Hematopoietic multipotent progenitor cell treated with erythropoietin and hydrocortisone succinate and interleukin-3 and kit ligand, for 6 days (in vitro differentiated cells): ENCODE data around the gene SHROOM4.
A peak's percentile ranks its signal among the peaks of the same experiment; 100 is the strongest.

Experiments used
- DNase-seq: peaks from one replicate; pipeline ENCODE4 v3.0.0-alpha.2; 2015

SHROOM4 gene

DNA sequence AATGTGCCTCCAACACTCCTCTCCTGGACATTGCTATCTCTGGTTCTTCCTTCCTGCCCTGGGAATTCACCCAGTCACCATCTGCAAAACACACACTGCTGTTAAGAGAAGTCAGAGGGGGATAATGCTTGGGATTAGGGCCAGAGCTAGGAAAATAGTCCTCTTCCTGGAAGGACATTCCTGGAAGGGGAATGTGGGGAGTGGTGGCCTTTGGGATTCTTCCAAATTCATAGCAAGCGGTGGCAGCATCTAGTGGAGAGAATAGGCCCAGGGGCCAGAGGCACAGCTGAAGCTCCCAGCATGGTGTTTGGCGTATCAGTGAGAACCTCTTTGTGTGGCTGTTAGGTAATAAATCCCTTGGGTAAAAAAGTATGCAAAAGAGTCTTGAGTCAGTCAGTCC lies 34.3 kb downstream of the SHROOM4 start:
- no peak for DNase-seq

DNA sequence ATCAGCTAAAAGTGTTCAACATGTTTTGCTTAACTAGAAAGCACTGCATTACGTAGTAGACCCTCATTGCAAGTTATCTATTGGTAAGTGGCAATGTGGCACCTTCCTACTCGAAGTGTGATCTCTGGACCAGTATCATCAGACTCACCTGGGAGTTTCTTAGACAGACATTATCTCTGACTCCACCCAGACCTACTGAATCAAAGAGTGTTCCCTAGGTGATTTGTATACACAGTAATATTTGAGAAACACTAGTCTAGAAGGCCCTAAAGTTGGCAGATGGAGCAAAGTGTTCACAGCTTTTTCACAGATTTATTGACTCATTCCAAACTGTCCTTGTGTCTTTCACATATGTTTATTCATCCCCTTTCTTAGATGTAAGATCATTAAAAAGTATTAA lies 35.7 kb downstream of the SHROOM4 start:
- no peak for DNase-seq

DNA sequence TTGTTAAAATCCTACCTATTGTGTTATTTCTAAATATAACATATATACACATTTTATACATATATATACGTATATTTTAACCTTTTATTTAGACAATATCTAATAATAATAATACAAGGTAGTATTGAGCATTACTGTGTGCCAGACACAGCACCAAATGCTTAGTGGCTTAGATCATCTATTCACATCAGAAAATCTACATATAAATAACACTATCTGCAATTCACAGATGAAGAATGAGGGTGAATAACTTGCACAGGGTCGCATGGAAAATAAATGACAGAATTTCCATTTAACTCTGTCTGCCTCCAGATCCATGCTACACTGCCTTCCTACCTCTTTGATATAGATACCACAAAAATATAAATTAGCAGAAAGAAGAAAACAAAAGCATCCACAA lies 37.7 kb downstream of the SHROOM4 start:
- DNase-seq = no peak

DNA sequence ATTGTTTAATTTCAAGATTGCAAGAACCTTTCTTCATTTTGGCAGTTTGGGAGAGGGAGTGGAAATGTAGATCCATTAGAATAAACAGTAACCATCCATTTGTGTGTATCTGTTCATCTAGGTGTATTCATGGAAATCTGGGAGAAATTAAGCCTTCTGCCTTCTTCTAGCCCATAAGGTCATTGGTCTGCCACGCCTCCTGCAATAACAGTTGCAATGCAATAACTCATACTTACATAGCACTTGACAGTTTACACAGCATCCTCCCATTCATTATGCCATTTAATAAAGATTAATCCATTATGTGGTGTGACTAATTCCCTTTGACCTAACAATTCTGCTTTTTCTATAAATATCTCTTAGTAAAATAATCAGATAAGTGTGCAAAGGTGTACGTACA lies 42.6 kb downstream of the SHROOM4 start:
- no peak for DNase-seq

DNA sequence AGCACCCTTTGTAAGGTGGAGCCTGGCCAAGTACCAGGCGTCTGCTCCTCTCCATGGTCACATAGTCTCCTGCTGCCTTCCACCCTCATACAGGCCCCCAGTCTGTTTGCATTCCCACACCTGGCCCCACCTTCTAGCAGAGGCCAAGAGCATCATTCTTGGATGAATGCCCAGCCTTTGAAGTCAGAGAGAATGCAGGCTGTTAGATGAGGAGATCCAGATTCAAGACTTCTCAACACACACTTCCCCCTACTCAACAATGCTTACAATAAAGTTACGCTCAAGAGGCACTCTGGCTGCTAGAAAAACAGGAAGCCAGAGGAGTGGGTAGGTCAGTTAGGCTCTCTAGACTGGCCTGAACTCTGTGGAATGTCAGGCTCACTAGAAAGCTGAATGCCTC lies 43.3 kb downstream of the SHROOM4 start:
- DNase-seq = no peak

DNA sequence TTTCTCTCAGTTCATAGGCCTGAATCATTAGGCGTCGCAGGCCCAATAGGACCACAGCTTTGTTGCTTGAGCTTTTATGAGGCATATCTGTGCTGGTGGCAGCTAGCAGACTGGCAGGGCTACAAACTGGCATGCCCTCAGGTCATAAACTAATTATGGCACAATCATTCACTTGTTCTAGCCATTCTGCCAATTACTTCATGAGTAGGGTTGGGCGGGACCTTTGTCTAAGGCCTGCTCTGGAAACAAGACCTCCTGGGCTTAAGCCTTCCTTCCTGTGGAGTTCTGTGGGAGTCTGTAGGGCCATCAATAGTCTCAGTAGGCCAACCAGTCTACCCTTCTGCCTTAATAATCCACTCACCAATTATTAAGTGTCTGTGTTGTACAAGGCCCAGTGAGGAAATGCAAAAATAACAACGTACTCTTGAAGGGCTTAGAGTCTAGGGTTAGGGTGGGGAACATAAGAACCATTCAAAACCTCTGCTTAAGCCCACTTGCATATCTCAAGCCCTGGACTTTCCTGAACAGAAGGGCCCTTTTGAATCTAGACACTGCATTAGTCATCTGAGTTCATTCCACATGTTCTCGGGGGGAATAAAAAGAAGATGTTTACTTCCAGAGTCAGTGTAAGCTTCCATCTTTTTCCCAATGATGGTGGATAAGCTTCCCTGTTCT lies 44.5 kb downstream of the SHROOM4 start:
- no peak for DNase-seq

DNA sequence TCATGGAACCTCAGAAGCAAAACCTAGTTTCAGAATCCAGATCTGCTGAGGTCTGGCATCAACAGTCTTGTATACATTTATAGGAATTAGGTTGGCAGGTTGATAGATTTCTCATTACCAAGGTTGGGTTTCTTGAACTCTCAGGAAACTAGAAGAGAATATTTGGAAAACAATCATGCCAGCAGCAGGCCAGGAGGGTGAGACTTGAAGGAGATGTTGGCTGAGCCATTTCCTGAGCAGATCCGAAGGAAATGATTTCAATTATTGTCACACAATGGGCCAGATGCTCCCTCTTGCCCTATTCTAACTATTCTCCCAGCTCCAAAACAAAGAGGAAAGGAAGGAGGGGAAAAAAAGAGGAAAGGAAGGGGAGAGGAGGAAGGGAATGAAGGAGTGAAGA lies 45.2 kb downstream of the SHROOM4 start:
- no peak for DNase-seq

DNA sequence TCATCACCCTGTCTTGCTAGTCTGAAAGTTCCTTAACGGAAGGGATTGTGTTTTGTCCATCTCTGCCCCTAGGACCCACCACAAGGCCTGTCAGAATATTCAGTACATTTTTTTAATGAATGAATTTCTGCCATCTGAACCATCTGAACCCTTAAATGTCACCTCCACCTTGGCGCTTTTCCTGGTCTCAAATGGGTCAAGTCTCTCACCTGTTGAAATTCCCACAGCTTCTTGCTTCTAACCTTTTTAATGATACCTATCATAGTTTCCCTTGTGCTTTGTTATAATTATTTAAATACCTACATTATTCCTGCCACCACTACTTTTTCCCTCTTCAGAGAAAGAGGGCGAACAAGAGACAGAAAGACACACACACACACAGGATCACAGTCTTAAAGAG lies 48.0 kb downstream of the SHROOM4 start:
- no peak for DNase-seq

DNA sequence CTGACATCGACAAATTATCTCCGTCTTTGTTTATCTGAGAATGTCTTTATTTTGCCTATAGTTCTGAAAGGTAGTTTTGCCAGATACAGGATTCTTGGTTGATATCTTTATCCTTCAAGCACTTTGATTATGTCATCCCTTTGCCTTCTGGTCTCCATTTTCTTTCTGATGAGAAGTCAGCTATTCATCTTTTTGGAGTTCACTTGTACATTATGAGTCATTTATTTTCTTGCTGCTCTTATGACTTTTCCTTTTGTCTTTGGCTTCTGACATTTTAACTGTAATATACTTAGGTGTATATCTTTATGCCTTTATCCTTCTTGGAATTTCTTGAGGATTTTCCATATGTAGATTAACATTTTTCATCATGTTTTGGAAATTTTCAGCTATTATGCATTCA lies 51.4 kb downstream of the SHROOM4 start:
- DNase-seq = no peak

DNA sequence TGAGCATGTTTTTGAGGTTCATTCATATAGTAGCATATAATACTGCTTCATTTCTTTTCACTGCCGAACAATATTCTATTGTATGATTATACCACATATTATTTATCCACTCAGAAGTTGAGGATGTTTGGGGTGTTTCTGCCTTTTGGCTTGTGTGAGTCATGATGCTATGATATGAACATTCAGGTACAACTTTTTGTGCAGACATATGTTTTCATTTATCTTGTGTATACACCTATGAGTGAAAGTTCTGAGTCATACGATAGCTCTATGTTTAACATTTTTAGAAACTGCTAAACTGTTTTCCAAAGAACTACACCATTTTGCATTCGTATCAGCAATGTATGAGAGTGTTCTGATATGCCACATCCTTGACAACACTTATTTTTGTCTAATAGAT lies 57.7 kb downstream of the SHROOM4 start:
- no peak for DNase-seq

DNA sequence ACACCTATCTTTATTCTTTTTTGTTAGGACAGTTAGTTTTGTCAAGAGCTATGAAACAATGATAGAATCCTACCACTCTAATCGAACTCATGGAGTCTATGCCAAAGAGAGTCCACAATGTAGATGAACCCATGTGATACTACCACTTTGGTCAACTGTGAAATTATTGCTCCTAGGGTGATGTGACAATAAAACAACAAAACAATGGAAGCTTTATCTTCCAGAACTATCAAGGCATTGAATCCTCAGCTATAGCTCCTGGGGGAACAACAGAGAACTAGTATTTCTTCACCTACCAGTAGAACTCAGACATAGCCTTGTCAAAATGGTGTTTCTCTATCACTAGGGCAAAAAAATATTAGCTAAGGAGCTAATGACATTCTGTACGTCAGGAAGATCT lies 62.9 kb downstream of the SHROOM4 start:
- no peak for DNase-seq

DNA sequence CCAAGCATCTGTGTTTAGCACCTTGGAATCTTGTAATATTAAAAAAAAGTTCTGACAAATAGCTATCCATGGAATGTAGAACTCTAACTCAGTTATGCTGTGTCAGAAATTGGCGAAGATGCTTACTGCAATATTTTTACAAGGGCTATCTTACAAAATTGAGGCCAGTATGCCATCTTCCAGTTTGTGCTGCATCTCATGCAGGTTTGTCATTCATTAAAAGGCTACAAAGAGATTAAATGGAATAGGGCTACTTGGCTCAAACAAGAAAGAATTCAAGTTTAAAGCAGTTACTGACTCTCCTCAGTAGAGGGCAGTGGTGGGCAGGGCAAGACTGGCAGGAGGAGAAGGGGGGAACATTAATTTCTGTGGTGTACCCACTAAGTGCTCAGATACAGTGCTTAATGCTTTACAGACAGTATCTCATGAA lies 66.5 kb downstream of the SHROOM4 start:
- peak; percentile 32 for DNase-seq

DNA sequence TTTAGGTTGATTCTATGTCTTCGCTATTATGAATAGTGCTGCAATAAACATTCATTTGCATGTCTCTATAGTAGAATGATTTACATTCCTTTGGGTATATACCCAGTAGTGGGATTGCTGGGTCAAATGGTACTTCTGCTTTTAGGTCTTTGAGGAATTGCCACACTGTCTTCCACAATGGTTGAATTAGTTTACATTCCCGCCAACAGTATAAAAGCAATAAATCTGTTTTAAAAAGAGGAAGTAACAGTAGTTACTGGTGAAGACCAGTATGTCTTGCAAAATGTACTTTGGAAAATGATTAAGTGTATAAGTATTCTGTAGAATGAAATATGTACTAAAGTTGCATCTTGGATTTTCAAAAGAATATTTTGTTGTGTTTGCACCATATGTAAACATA lies 77.3 kb downstream of the SHROOM4 start:
- peak; percentile 7 for DNase-seq

DNA sequence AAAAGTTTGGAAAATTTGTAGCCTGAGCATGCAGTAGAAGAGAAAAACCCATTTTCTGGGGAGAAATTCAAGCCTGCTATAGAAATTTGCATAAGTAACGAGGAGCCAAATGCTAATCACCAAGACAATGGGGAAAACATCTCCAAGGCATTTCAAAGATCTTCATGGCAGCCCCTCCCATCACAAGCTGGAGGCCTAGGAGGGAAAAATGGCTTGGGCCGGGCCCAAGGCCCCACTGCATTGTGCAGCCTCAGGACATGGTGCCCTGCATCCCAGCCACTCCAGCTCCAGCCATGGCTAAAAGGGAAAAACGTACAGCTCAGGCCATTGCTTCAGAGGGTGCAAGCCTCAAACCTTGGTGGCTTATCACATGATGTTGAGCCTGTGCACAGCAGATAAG lies 87.7 kb downstream of the SHROOM4 start:
- DNase-seq = no peak

DNA sequence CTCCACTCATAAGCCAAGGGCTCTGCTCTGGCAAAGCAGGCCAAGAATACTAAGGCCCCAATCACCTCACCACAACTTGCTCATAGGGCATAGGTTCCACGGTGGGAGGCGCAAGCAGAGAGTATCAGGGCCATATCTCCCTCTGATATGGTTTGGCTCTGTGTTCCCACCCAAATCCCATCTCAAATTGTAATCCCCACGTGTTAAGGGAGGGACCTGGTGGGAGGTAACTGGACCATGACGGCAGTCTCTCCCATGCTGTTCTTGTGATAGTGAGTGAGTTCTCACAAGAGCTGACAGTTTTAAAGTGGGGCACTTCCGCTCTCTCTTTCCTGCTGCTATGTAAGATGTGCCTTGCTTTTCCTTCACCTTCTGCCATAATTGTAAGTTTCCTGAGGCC lies 88.7 kb downstream of the SHROOM4 start:
- no peak for DNase-seq

DNA sequence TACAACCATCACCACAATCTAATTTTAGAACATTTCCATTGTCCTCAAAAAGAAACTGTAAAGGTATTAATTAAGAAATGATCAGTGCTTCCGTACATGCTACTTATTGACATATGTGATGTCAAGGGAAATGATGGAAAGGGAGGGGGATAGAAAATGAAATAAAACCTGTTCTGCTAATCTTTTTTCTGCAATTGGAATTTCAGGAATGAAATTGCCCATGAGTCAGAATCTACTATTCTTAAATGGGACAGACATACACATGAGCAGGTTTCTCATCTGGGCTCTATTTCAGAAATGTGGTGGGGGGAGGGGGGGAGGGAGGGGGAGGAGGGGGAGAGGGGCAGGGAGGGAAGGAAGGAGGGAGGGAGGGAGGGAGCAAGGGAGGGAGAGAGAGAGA lies 91.0 kb downstream of the SHROOM4 start:
- no peak for DNase-seq

DNA sequence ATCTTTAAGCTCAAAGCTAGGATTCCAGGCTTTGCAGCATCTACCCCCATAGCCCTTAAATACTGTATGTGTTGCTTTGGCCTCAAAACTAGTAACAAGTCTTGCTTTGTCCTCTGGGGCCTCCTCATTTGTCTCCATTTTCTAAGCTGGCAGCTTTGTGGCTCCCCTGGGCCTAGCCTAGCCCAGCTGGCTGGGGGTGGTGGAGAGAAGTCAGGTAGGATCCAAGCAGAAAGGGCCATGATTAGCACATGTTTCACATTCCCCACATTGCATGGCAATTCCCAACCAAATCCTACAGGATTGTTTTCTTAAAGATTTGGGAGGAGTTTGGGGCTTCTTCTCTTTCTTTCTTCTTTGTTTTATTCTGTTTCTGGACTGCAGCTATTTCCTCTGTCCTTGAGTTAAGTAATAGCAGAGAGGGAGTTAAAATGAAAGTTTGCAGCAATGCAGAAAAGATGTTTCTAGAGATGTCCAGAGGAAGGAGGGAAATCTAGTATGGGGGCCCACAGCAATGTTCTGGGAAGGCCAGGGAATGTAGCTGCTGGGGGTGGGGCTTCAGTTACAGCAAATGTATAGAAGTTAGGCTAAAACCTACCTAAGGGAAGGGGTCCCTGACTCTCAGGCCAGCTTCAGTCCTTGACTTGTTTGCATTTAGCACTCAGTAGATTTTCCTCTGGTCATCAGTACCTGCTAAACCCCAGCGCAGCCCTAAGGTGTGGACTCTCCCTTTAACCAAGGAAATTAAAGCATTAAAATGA lies 92.1 kb downstream of the SHROOM4 start:
- no peak for DNase-seq

DNA sequence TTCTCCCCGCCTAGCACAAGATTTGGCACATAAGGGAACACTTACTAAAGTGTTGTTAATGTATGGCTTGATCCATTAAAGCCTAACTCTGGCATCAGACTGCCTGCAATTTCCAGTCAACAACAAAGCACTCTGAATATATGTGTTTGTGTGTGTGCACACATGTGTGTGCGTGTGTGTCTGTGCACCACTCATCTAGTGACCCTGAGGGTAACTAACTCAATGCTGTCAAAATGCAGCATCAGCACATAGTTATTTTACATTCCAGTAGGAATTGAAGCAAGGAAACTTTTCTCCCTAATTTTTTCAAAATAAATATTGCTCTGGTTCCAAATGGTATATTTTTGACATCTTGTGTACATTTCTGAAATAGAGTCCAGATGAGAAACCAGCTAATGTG lies 94.4 kb downstream of the SHROOM4 start:
- DNase-seq = no peak

DNA sequence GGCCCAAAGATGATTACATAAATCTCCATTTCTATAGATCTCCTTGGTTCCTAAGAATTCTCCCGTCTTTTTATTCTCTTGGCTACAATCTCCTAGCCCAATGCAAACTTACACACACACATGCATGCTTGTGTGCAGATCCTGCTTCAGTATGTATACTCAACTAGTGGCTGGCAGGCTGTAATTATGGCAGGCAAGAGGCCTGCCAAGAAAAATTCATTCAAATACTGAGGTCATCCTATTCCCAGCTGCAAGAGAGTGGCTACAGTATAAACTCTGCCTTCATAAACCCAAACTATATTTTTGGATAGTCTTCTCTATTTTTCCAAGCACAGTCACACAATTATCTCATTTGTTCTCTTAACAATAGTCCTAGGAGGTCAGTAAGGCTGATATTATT lies 95.2 kb downstream of the SHROOM4 start:
- DNase-seq = no peak

DNA sequence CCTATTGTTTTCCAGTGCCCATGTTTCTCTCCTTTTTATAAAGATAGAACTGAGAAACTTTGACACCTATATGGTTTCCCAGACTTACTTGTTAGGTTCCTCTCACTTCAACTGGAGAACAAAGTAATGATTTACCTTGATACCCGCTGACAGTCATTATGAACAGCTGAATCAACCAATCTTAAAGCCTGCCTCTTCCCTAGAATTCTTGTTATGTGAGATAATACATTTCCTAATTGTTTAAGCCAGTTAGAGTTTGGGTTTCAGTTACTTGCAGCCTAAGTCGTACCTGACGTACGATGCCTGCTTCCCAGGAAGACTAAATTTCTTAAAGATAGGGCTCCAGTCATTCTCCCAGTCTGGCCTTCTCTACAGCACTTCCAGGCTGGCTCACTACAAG lies 97.3 kb downstream of the SHROOM4 start:
- DNase-seq = no peak

DNA sequence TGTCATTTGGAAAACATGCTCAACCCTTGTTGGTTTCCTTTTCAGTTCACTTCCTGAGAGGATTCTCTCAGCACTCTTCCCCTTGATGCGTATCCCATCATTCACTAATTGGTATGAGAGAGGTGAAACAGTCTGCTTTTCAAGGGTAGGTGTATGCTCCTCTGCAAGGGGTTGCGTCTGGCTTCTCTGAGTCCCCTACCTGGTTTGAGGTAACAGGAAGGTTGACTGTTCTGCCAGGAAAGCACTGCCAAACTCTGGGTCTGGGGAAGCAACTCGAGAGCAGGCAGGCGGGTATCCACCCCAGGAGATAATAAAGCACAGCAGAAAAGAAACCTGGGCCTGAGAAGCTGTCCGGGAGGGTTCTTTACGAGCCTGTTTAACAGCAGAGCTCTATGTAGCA lies 101.2 kb downstream of the SHROOM4 start:
- DNase-seq = no peak

DNA sequence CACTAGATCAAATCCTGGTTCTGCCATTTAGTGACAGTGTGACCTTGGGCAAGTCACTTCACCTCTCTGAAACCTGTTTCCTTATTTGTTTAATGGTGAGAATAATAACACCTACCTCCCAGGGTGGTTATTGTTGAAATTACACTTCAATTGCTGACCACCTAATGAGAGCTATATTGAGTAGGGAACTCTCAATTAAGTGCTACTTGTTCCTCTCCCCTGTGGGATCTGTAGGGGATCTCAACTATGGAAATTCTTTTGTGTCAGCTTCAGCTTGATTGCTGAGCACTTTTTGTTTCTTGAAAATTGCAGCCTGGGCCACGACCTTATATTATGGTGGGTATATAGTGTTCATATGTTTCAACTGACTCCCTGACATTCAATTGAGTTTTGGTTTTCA lies 102.1 kb downstream of the SHROOM4 start:
- no peak for DNase-seq

DNA sequence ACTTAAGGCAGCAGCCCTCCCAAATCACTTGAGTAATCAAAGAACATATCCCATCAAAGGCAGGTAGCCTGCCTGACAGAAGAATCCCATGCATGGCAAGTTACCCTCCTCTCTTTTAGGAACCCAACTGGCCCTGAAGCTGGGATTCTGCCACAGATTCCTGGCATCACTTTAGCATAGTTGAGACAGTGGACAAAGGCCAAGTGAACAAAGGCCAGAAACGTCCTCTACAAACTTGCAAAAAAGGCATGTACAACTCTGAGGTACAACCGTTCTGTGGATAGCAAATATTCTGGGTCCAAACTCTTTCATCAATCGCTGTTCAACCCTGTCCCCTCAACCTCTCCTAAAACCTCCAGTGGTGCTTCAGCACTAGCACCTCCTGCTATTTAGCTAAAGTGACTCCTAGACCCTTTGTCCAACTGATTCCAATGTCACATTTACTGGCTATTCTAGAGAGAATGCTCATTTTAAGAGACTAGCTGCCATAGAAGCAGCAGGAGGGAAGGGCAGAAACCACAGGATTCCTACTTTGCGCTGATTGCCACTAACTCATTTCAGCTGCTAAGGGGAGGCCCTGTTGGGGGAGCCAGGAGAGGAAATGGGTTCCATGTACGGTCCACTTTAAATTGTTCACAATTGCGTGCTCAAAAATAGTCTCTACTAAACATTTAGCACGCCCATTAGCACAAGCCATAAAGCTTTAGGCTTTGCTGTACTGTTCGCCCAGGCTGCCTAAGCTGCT lies 105.9 kb downstream of the SHROOM4 start:
- no peak for DNase-seq

DNA sequence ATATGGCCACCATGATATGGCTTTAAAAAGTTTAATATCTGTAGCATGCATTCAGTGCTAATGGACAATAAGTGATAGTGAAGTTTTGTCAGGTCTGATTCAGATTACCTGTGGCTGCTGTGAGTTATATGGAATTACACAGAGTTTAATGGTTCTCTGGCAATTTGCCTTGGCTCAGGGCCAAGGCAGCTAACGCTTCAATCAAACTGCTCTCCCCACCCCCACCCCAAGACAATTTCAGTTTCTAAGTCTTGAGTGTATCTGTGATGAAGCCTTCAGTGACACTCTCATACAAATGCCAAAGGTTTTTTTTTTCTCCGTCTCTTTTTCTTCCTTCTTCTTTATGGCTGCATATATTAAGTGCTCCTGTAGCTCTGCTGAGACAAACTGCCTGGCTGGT lies 106.6 kb downstream of the SHROOM4 start:
- DNase-seq = no peak
